Measurements from ENCODE around the gene BATF3.

DNA sequence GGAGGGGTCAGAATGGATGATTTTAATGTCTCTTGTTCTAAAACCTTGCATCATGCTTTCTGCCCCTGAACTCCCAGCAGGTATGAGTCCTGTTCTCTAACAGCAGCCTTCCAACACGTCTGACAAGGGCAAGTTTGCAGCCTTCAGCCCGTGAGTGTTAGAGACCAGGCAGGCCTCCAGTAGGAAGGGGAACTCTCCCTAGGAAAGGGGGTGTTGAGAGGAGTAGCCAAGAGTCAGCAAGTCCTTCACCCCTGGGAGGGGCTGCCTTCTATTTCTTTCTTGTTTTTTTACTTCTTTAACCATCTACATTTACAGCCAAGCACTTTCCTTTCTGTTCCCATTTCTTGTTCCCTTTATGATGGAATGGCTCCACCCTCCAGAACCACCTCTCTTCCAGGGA, 14.2 kb downstream of the BATF3 start:
- TF ChIP-seq, protein P1, sequence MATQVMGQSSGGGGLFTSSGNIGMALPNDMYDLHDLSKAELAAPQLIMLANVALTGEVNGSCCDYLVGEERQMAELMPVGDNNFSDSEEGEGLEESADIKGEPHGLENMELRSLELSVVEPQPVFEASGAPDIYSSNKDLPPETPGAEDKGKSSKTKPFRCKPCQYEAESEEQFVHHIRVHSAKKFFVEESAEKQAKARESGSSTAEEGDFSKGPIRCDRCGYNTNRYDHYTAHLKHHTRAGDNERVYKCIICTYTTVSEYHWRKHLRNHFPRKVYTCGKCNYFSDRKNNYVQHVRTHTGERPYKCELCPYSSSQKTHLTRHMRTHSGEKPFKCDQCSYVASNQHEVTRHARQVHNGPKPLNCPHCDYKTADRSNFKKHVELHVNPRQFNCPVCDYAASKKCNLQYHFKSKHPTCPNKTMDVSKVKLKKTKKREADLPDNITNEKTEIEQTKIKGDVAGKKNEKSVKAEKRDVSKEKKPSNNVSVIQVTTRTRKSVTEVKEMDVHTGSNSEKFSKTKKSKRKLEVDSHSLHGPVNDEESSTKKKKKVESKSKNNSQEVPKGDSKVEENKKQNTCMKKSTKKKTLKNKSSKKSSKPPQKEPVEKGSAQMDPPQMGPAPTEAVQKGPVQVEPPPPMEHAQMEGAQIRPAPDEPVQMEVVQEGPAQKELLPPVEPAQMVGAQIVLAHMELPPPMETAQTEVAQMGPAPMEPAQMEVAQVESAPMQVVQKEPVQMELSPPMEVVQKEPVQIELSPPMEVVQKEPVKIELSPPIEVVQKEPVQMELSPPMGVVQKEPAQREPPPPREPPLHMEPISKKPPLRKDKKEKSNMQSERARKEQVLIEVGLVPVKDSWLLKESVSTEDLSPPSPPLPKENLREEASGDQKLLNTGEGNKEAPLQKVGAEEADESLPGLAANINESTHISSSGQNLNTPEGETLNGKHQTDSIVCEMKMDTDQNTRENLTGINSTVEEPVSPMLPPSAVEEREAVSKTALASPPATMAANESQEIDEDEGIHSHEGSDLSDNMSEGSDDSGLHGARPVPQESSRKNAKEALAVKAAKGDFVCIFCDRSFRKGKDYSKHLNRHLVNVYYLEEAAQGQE (IDR thresholded peaks at IDR 0.05; ENCODE audit: low read depth), result no peak
- TF ChIP-seq FOXM1 (IDR thresholded peaks at IDR 0.05; ENCODE audit: borderline replicate concordance, low read depth) (no peak), TCF12 (IDR thresholded peaks at IDR 0.05; ENCODE audit: low read depth) (no peak), EGR1 (IDR thresholded peaks at IDR 0.05) (no peak), CREB1 (IDR thresholded peaks at IDR 0.05; ENCODE audit: low read depth) (no peak)
